OCI-M1 (cell line): ENCODE measurements around the gene TCTN3.
"Not testable (repeated sequence)": the region's sequence is repeated elsewhere in the genome, so short reads cannot be mapped to it uniquely, and the experiment has no call there.

Experiments
- DNase-seq: peaks from one replicate; lab custom pipeline; 2025; lab: John Stamatoyannopoulos, UW

TCTN3 gene

GRCh38 chr10:95628786-95629185 lies 64.9 kb downstream of the TCTN3 start:
- no peak for DNase-seq

- DNase-seq: no peak
Measured at GRCh38 chr10:95626500-95626899, 67.2 kb downstream of the TCTN3 start.

GRCh38 chr10:95620415-95620814 lies 73.3 kb downstream of the TCTN3 start:
- DNase-seq: not testable (repeated sequence)

DNA sequence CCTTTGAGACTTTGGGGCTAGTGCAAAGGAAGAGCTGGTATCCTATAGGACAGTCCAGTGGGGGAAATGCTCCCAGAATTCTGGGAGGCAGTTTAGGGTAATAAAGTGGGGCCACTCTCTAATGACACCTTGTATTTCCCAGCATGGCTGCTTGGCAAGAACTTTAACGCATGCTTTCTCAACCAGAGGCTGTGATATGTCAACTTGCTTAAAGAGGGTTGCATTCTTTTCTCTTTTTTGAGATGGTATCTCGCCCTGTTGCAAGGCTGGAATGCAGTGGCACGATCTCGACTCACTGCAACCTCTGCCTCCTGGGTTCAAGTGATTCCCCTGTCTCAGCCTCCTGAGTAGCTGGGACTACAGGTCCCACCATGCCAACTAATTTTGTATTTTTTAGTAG lies 75.6 kb downstream of the TCTN3 start:
- no peak for DNase-seq

- no peak for DNase-seq
Measured at GRCh38 chr10:95616446-95616845, 77.3 kb downstream of the TCTN3 start.
